ENCODE data around the gene DEF6. TPM values are rescaled to one million over a fixed set of nuclear protein-coding genes. Genes with fewer than 3 reads are reported as not detected.

DEF6 gene
- total RNA-seq, 1 donor from 2014 or later = 79.9 TPM

- ChIA-PET POLR2A (interaction anchor here (1.8 to 2.1 kb wide), 2 partner anchors 10 to 12 kb away, joined by 11 to 15 read pairs; no protein-coding TSS in a partner anchor), CTCF (interaction anchor here (0.9 to 2.0 kb wide), 3 partner anchors 15 to 155 kb away, joined by 3 to 5 read pairs (median 4); partner anchors contain the start of gene RPL10A)
- ATAC-seq (ENCODE audit: low read depth) = no peak
- Mint-ChIP-seq H3K9me3 (no peaks in the 10 kb centered on the region), H3K36me3 (ENCODE audit: low read depth) (peaks cover 67% of the 10 kb centered on the region), H3K27me3 (no peaks in the 10 kb centered on the region), H3K4me3 (peak overlapping the region; percentile 4), H3K4me1 (peaks cover 61% of the 10 kb centered on the region), H3K27ac (peak overlapping the region; percentile 96)
- intact Hi-C loops (cut with micrococcal nuclease) = no loop called here
- DNase-seq = no peak
- TF ChIP-seq CTCF (IDR thresholded peaks at IDR 0.05) = no peak
Observed at GRCh38 chr6:35312807-35313206, 15.2 kb downstream of the DEF6 start.

- ChIA-PET CTCF (no interaction called here), POLR2A (no interaction called here)
- no peak for ATAC-seq (ENCODE audit: low read depth)
- Mint-ChIP-seq H3K27me3 (no peaks in the 10 kb centered on the region), H3K36me3 (ENCODE audit: low read depth) (peaks cover 85% of the 10 kb centered on the region), H3K4me3 (no peak overlapping the region), H3K9me3 (no peaks in the 10 kb centered on the region), H3K27ac (no peak overlapping the region), H3K4me1 (peaks cover 17% of the 10 kb centered on the region)
- no peak for DNase-seq
- no peak for TF ChIP-seq CTCF (IDR thresholded peaks at IDR 0.05)
- intact Hi-C loops (cut with micrococcal nuclease) = no loop called here
Observed at GRCh38 chr6:35317483-35318195, 20.0 kb downstream of the DEF6 start.

DNA sequence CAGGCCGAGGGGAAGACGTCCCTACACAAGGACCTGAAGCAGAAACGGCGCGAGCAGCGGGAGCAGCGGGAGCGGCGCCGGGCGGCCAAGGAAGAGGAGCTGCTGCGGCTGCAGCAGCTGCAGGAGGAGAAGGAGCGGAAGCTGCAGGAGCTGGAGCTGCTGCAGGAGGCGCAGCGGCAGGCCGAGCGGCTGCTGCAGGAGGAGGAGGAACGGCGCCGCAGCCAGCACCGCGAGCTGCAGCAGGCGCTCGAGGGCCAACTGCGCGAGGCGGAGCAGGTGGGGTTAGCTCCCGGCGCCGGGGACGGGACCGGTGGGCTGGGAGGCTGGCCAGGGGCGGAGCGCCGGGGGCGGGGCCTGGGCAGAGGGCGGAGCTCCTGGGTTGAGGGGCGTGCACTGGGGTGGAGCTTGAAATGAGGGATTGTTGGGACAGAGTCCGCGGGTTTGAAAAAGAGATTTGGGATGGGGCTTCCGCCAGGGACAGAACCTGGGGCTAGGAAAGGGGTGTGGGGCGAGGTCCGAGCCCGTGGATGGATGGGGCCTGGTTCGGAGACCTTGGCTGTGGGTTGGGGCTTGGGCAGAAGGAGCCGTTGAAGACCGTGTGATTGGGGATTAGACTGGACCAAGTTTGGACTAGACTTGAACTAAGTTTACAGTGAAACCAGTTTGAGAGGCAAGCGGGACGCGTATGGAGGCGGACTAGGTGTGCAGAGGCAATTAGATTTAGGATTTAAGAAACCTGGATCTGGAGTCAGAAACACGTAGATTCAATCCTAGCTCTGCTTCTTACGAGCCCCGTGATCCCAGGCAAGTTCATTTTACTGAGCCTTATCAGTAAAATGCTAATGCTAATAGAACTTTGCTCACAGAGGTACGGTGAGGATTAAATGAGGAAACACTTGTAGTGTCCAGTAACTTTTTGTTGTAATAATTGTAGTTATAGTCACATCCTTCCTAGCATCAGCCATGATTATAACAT, 20.9 kb downstream of the DEF6 start:
- no peaks in the 10 kb centered on the region for H3K9me3 Mint-ChIP-seq
- ChIA-PET POLR2A (no interaction called here), CTCF (no interaction called here)
- H3K4me3 Mint-ChIP-seq = no peak overlapping the region
- peaks cover 87% of the 10 kb centered on the region for H3K36me3 Mint-ChIP-seq (ENCODE audit: low read depth)
- no peaks in the 10 kb centered on the region for H3K27me3 Mint-ChIP-seq
- no peak for DNase-seq
- no peak for TF ChIP-seq CTCF (IDR thresholded peaks at IDR 0.05)
- peaks cover 11% of the 10 kb centered on the region for H3K4me1 Mint-ChIP-seq
- no peak overlapping the region for H3K27ac Mint-ChIP-seq
- no peak for ATAC-seq (ENCODE audit: low read depth)
- intact Hi-C loops (cut with micrococcal nuclease) = no loop called here

DNA sequence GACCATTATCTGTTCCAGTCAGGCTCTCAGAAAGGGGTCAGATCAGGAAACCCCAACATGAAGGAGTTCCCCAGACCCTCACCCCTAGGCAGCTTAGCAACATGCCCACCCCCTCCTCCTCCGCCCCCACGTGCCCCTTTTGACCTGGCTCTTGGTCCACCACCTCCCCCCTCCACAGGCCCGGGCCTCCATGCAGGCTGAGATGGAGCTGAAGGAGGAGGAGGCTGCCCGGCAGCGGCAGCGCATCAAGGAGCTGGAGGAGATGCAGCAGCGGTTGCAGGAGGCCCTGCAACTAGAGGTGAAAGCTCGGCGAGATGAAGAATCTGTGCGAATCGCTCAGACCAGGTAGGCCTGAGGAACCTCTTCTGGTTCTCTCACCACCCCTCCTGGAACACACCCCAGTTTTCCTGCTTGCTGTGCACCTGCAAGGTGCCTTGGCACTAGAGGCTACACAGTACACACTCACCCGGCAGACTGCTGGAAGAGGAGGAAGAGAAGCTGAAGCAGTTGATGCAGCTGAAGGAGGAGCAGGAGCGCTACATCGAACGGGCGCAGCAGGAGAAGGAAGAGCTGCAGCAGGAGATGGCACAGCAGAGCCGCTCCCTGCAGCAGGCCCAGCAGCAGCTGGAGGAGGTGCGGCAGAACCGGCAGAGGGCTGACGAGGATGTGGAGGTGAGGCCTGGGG, 21.9 kb downstream of the DEF6 start:
- POLR2A ChIA-PET = interaction anchor here (0.8 to 1.6 kb wide), 2 partner anchors 17 to 23 kb away, joined by 3 to 4 read pairs; no protein-coding TSS in a partner anchor

More for the DNA sequence above, 21.9 kb downstream of the DEF6 start:
- no peak for TF ChIP-seq CTCF (IDR thresholded peaks at IDR 0.05)
- Mint-ChIP-seq H3K27ac (no peak overlapping the region), H3K9me3 (no peaks in the 10 kb centered on the region), H3K4me1 (peaks cover 5% of the 10 kb centered on the region), H3K4me3 (no peak overlapping the region), H3K36me3 (ENCODE audit: low read depth) (peaks cover 80% of the 10 kb centered on the region), H3K27me3 (no peaks in the 10 kb centered on the region)
- intact Hi-C loops (cut with micrococcal nuclease) = no loop called here
- ATAC-seq (ENCODE audit: low read depth) (no peak), DNase-seq (no peak)
- CTCF ChIA-PET = interaction anchor here (0.6 kb wide), 1 partner anchor 9 kb away, joined by 4 read pairs; no protein-coding TSS in a partner anchor
